HG02642 (cell line): ENCODE results near the gene DLG5.

Source experiments
- ATAC-seq: cut with Tn5 transposase; IDR thresholded peaks from one replicate; pipeline ENCODE4 v1.9.1; 2021; ENCODE audit warnings: mild to moderate bottlenecking; ENCODE audit not compliant: unreplicated experiment, poor library complexity

Gene DLG5

DNA sequence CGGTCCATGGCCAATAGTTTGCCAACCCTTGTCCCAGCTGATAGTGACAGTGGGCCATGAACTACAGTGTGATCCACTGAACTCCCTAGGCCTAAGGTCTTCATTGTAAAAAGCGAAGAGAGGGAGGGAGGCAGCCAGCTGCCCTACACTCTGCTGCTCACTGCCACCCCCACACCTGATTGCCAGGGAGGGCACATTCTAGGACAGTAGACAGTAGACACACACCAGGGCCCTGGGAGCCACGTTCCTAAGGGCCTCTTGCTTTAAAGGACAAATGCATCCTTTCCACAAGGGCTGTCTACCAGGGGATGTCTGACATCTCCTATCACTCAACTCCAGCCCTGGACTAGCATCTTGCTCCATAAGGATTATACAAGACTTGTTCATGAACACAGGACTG is 122.2 kb downstream of the DLG5 start:
- no peak for ATAC-seq

GRCh38 chr10:77801474-77802161 is 124.9 kb downstream of the DLG5 start:
- ATAC-seq, result peak; percentile 69

DNA sequence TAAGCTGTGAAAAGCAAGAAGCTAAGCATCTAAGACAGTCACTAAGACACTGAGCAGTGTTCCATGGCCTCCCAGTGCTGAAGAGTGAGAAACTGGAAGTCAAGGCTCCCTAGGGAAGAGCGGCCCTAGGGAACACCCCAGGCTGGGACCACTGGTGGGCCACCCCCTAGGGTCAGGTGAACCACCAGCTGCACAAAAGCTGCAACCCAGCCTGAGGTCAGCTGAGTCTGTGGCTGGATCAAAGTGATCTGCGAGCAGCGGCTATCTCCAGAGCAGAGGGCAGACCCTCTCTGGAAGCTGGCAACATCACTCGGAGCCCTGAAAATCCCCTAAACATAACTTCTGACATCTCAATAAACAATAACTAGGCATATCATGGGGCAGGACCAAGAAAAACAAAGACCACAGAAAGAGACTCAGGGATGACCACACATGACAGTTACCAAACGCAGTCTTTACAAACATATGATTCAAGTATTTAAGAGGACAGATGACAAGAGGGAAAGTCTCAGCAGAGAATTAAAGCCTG is 125.8 kb downstream of the DLG5 start:
- no peak for ATAC-seq

GRCh38 chr10:77800320-77800719 is 126.2 kb downstream of the DLG5 start:
- no peak for ATAC-seq

DNA sequence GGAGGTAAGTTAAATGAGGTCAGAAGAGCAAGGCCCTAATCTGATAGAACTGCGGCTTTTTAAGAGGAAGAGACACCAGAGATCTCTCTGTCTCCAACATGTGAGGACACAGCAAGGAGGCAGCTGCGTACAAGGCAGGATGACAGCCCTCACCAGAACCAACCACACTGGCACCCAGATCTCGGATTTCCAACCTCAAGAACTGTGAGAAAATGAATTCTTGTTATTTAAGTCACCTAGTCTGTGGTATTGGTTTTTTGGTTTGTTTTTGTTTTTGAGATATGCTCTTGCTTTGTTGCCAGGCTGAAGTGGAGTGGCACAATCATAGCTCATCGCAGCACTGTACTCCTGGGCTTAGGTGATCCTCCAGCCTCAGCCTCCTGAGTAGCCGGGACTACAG is 127.2 kb downstream of the DLG5 start:
- no peak for ATAC-seq

GRCh38 chr10:77798940-77799339 is 127.6 kb downstream of the DLG5 start:
- ATAC-seq, result no peak

DNA sequence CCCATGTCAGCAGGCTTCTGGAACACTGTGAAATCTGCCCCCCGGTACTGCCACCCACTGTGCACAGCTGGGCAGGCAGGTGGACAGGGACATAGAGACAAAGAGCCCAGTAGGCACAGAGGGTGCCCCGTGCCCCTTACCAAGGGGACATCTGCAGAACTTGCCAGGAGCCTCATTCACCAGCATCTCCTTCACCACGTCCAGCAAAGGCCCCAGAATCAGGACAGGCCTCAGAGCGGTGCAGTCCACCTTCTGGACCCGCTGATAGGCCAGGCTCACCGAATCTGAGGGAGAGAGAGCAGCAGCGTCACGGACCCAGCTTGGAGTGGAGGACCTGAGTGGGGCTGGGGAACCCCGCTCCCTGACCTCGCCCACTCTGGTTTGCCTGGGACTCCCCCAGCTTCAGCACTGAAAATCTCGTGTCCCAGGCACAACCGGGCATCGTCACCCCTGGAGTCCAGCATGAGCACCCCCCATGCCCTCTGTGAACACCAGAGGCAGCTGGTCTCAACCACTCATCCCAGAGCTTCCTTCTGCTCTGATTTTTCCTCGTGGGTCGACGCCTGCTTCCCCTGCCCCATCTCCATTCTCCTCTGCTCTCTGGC is 130.1 kb downstream of the DLG5 start:
- ATAC-seq, result no peak

DNA sequence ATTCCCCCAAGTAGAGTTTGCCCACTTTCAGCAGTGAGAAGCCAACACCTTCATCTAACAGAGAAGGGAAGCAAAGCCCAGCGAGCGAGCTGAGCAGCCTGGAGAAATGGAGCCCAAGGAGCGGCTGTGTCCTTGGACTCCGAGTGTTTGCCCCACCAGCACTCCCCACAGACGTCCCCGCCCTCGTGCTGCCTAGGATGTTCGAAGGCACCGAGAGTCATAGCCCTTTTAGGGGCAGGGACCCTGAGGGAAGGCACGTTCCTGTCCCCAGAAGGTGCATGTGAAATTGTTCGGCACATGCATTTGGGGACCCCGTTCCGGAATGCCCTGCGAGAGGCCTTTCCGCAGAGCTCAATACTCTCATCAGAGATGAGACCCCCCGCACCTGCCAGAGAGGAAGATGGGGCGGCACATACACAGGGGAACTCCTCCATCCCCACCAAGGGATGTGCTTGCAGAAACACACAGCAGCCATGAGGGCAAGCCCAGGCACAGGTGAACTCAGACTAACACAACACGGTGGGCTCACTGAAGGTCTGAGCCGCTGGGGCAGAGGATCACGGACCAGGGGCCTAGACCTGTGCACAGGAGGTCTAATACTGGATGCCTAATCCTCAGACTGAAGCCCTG is 131.0 kb downstream of the DLG5 start:
- ATAC-seq, result no peak

- no peak for ATAC-seq
Measured at GRCh38 chr10:77794256-77795142, 132.1 kb downstream of the DLG5 start.

- ATAC-seq, result no peak
Measured at GRCh38 chr10:77793831-77794230, 132.7 kb downstream of the DLG5 start.

DNA sequence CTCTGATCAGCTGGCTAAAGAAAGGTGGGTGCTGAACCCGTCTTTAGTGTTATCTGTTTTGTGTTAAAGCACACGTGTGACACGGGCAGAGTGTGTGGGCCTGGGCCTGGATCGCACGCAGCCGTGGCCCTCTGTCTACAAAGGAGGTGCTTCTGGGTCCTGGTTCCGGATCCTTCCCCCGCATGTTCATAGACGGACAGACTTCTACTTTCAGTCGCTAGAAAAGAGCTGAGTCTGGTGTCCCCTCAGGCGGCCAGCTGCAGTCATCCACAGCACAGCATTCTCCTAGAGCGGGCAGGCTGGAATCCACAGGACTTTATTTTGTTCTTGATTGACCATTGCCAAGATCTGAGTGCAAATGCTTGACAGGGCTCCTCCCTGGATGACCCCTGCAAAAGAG is 134.4 kb downstream of the DLG5 start:
- ATAC-seq, result no peak

DNA sequence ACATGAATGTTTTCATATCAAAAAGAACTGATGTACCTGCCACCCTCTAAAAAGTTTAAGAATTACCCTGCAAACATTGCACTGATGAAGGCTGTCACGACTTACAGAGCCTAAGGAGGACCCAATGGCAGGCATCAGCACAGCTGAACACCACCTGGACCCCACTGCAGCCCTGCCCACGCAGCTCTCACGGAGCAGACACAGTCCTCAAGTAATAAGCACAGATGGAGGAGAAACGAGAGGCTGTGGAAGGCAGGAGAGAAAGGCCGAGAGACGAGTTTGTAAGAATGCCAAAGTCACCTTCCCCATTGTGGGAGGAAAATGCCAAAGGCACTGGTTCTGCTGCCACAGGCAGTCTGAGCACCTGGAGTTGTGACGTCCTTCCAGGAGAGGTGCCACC is 135.0 kb downstream of the DLG5 start:
- ATAC-seq, result no peak

- ATAC-seq, result no peak
Measured at GRCh38 chr10:77789861-77790260, 136.7 kb downstream of the DLG5 start.

DNA sequence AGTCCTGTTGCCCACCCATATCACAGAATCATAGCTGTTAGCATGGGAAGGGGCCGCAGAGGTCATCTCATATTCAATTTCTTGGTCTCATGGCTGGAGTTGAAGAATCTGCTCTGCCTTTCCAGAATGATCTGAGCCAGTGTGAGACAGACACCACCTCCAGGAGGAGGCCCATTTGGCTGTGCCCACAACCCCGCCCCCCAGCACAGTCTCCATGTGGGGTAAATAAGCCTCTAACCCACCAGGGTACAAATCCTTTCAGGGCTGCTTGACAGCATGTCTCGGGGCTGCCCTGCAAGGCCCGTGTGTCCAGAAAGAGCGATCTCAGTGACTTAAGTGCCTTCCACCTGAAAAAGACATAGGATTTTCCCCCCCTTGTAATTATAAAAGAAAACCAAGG is 137.5 kb downstream of the DLG5 start:
- ATAC-seq, result no peak

GRCh38 chr10:77788496-77789010 is 138.0 kb downstream of the DLG5 start:
- ATAC-seq, result no peak

DNA sequence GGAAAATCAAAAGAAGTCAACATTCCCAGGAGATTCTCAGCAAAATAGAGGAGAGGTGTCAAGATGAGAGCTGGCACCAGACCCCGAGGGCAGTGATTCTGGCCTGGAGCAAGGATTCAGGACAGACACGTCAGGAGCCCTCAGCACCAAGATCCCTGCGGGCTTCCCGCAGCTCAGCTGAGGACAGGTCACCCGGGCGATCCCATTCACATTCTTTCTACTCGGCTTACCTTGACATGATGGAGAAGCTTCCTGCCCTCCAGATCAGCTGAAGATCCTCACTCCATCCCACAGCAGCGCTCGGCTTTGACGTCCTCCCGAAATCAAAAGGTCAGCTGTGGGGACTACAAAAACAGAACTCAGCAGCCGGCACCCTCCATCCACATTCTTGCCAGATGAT is 139.1 kb downstream of the DLG5 start:
- ATAC-seq, result no peak

DNA sequence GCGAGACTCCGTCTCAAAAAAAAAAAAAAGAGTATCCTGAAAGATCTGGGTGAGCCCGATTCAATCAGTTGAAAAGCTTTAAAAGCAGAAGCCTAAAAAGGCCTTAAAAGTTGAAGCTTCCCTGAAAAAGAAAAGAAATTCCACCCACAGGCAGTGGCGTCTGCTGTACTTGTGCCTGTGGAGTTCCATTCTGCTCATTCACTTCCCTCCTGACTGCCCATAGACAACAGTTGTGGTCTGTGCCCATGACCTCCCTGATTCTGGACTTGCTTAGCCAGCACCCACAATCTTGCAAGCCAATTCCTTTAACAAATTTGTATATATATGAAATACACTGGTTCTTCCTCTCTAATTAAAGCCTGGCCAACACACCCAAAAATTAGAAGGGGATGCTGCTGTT is 141.7 kb downstream of the DLG5 start:
- no peak for ATAC-seq

GRCh38 chr10:77782328-77783061 is 144.1 kb downstream of the DLG5 start:
- no peak for ATAC-seq

DNA sequence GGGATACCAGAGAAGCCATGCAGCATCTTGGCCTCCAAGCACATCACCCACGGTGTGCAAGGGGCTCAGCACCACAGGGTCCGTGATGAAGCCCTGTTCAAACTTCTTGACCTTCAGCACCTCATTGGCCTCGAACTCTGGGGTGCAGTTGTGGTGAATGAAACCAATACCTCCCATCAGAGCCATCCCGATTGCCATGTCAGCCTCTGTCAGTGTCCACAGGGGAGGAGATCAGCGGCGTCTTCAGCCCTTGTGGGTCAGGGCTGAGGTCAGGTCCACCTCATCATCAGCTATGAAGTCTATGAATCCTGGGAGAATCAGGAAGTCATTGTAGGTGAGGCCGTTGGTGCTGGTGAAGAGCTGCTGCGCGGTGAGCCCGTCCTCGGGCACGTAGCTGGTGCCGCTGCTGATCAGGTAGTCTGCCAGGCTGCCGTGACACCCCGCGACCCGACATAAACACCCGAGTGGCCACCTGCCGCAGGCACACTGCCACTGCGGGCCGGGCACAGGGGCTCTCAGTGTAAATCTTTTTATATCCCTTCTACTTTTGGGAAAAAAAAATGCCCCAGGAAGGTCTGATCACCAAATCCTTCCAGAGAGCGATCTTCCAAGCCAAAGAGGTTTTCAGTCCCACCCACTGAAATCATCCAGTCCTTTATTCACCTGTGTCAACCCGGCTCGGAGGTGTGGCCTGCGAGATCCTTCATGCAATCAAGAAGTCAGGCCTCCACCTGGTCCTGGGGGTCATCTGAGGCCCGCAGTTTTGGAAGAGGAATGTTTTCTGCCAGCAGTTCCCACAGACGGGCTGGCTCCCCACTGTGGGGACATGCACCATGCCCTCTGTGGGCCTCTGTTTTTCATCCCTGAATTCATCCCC is 144.9 kb downstream of the DLG5 start:
- ATAC-seq, result no peak
